PFSK-1 (cell line): ENCODE results near the gene ANKH.

ENCODE experiments used
- POLR2AphosphoS5 ChIP-seq: IDR thresholded peaks from 2 replicates; pipeline ENCODE4 v1.6.1; 2012; ENCODE audit warnings: low read depth, mild to moderate bottlenecking, control low read depth, low read length, moderate library complexity
- SIN3A ChIP-seq: IDR thresholded peaks from 2 replicates; pipeline ENCODE4 v1.6.1; 2012; ENCODE audit warnings: mild to moderate bottlenecking, low read length, moderate library complexity, borderline replicate concordance; ENCODE audit not compliant: insufficient read depth
- TAF1 ChIP-seq: IDR thresholded peaks from 2 replicates; pipeline ENCODE4 v1.6.1; 2012; ENCODE audit warnings: low read length, control low read depth, borderline replicate concordance; ENCODE audit not compliant: insufficient read depth

DNA sequence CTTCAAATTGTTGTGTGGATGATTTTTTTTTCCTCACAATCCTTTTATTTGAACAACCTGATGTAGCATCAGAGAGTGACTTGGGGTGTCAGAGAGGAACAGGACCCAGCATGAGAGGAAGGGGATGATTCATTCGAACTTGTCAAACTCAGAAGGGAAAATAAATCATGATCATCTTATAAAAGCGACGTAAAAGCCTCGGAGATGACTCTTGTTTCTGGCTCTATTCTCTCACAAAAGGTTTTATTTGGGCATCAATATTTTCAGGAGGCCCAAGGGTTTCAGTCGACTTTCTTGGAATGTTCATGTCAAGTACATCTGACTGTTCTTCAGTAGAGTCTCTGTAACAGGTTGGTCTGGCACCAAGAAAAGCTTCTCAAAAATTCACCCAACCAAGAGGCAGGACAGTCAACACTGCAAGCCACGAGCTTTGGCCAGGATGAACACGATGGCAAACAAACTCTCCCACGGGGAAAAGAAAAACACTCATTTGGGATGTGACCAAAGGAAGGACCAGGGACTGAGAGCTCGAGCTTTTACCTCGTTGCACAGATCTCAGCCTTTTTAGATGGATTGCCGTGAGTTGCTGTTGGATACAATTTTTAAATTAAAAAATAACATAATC, 55.1 kb downstream of the ANKH start:
- TF ChIP-seq POLR2AphosphoS5 (no peak), SIN3A (no peak), TAF1 (no peak)
